ENCODE measurements around the gene UCK1.

- no peak for TF ChIP-seq CTCF (conservative IDR thresholded peaks at IDR 0.05)
- no peak for TF ChIP-seq ZFX (IDR thresholded peaks at IDR 0.05)
Observed at GRCh38 chr9:131473891-131474290, 57.2 kb downstream of the UCK1 start.
